ENCODE measurements around the gene RANBP10.
"Not testable (repeated sequence)": the region's sequence is repeated elsewhere in the genome, so short reads cannot be mapped to it uniquely, and the experiment has no call there.

RANBP10 gene

GRCh38 chr16:67758966-67759365 lies 47.4 kb downstream of the RANBP10 start:
- intact Hi-C loops (cut with DNase I), result no loop called here
- peak in 1 of 10 donors; percentile 22 for DNase-seq

GRCh38 chr16:67758006-67758405 lies 48.4 kb downstream of the RANBP10 start:
- intact Hi-C loops (cut with DNase I), result no loop called here
- DNase-seq, result peak in 1 of 10 donors; percentile 49

GRCh38 chr16:67752641-67753040 lies 53.7 kb downstream of the RANBP10 start:
- intact Hi-C loops (cut with DNase I), result no loop called here
- DNase-seq, result peak in 1 of 10 donors; percentile 35

GRCh38 chr16:67751331-67751730 lies 55.0 kb downstream of the RANBP10 start:
- intact Hi-C loops (cut with DNase I), result not testable (repeated sequence)
- DNase-seq, result peak in 1 of 10 donors; percentile 2

GRCh38 chr16:67750466-67750865 lies 55.9 kb downstream of the RANBP10 start:
- peak in 2 of 10 donors; percentile 45 to 48 for DNase-seq
- intact Hi-C loops (cut with DNase I), result no loop called here

GRCh38 chr16:67749436-67750078 lies 56.8 kb downstream of the RANBP10 start:
- intact Hi-C loops (cut with DNase I), result no loop called here

GRCh38 chr16:67748834-67749233 lies 57.5 kb downstream of the RANBP10 start:
- DNase-seq, result peak in 1 of 10 donors; percentile 7
- intact Hi-C loops (cut with DNase I), result no loop called here

More at GRCh38 chr16:67749436-67750078, 56.8 kb downstream of the RANBP10 start:
- DNase-seq, result peak in 1 of 10 donors; percentile 12

- no peak for DNase-seq
- intact Hi-C loops (cut with DNase I), result no loop called here
Measured at GRCh38 chr16:67746846-67747245, 59.5 kb downstream of the RANBP10 start.

GRCh38 chr16:67741118-67741517 lies 65.2 kb downstream of the RANBP10 start:
- intact Hi-C loops (cut with DNase I), result no loop called here
- DNase-seq, result peak in 2 of 10 donors; percentile 0 to 13

- DNase-seq, result peak in 1 of 10 donors; percentile 26
Measured at GRCh38 chr16:67740391-67740790, 66.0 kb downstream of the RANBP10 start.

GRCh38 chr16:67736858-67737257 lies 69.5 kb downstream of the RANBP10 start:
- DNase-seq, result peak in 3 of 10 donors; percentile 12 to 53 (median 39)
- intact Hi-C loops (cut with DNase I), result no loop called here

More at GRCh38 chr16:67740391-67740790, 66.0 kb downstream of the RANBP10 start:
- intact Hi-C loops (cut with DNase I), result no loop called here

- intact Hi-C loops (cut with DNase I), result no loop called here
- peak in 2 of 10 donors; percentile 59 to 64 for DNase-seq
Measured at GRCh38 chr16:67734731-67735201, 71.6 kb downstream of the RANBP10 start.

- DNase-seq, result peak in 2 of 10 donors; percentile 44 to 67
- intact Hi-C loops (cut with DNase I), result no loop called here
Measured at GRCh38 chr16:67733734-67734470, 72.5 kb downstream of the RANBP10 start.

- intact Hi-C loops (cut with DNase I), result no loop called here
- DNase-seq, result peak in 2 of 10 donors; percentile 5 to 7
Measured at GRCh38 chr16:67731753-67732095, 74.6 kb downstream of the RANBP10 start.

GRCh38 chr16:67731071-67731752 lies 75.1 kb downstream of the RANBP10 start:
- peak in 2 of 10 donors; percentile 38 to 49 for DNase-seq
- intact Hi-C loops (cut with DNase I), result no loop called here

GRCh38 chr16:67730326-67730725 lies 76.0 kb downstream of the RANBP10 start:
- intact Hi-C loops (cut with DNase I), result no loop called here
- peak in 2 of 10 donors; percentile 32 to 38 for DNase-seq

- peak in 2 of 10 donors; percentile 35 to 59 for DNase-seq
- intact Hi-C loops (cut with DNase I), result no loop called here
Measured at GRCh38 chr16:67729636-67730248, 76.6 kb downstream of the RANBP10 start.

GRCh38 chr16:67727521-67728485 lies 78.6 kb downstream of the RANBP10 start:
- intact Hi-C loops (cut with DNase I), result no loop called here
- DNase-seq, result peak in 2 of 10 donors; percentile 56 to 61

All from posterior cingulate gyrus (tissue), 11 donors.